HepG2 (cell line): ENCODE results near the gene RNLS. TPM values are rescaled to one million over a fixed set of nuclear protein-coding genes. Genes with fewer than 3 reads are reported as not detected.

Experiments
- ATAC-seq: fragments of 200-7000 bp; cut with Tn5 transposase; 3 replicates; pipeline ENCODE4 v1.9.1; 2020; ENCODE audit warnings: mild to moderate bottlenecking, moderate library complexity
- BruUV-seq: library from RNA; stranded (reverse); fragments of 400-500 nt; replicated peaks from 2 replicates; lab custom pipeline; 2021; lab: Mats Ljungman, UMichigan
- CTCF ChIA-PET: fragments of 300-600 bp; formaldehyde crosslinking; extraction: SDS; loops from one replicate; lab custom pipeline; 2021; ENCODE audit warnings: low total read pairs, inconsistent platforms, low intra/inter-chr PET ratio; lab: Yijun Ruan, JAX
- POLR2A ChIA-PET: fragments of 350-600 bp; sonication (Branson Sonifier 250); formaldehyde crosslinking; loops from one replicate; lab custom pipeline; 2020; ENCODE audit warnings: antibody characterized with exemption, inconsistent platforms; lab: Yijun Ruan, JAX
- DNase-seq: peaks from one replicate; pipeline ENCODE4 v3.0.0-alpha.2; 2015; ENCODE audit warnings: low spot score
- FAIRE-seq: peaks from 3 replicates; lab custom pipeline; 2011; peaks lifted over from hg19 to GRCh38; lab: Jason Lieb, UNC
- H2AFZ ChIP-seq: one replicate; pipeline ENCODE4 v1.6.1; 2011; ENCODE audit warnings: low read length, inconsistent platforms
- H3K27ac ChIP-seq: fragments of 300-600 bp; 3 replicates; pipeline ENCODE4 v1.8.0; 2011; ENCODE audit warnings: mixed run types, mild to moderate bottlenecking, mixed read lengths, low read length, inconsistent platforms; ENCODE audit not compliant: insufficient read depth; ENCODE audit errors: extremely low read length
- H3K27me3 ChIP-seq, 2 experiments: fragments of 200-600 bp in 1 of 2; 2 replicates in 1 of 2; 3 replicates in 1 of 2; pipeline versions ENCODE4 v1.6.0 to v1.8.0; 2011; ENCODE audit warnings: low read length in 2 of 2, mild to moderate bottlenecking in 2 of 2, moderate library complexity in 2 of 2, inconsistent platforms in 1 of 2; ENCODE audit not compliant: insufficient read depth in 2 of 2, control insufficient read depth in 1 of 2
- H3K36me3 ChIP-seq, 2 experiments: fragments of 200-600 bp in 1 of 2; replicated peaks in 1 of 2; 2 replicates in 1 of 2; 3 replicates in 1 of 2; pipeline versions ENCODE4 v1.5.1 to v1.8.0; 2011; ENCODE audit warnings: low read length in 2 of 2, inconsistent platforms in 1 of 2; ENCODE audit not compliant: insufficient read depth in 2 of 2, control insufficient read depth in 1 of 2
- H3K4me1 ChIP-seq: 2 replicates; pipeline ENCODE4 v1.5.1; 2012; ENCODE audit warnings: low read length, inconsistent platforms; ENCODE audit not compliant: insufficient read depth
- H3K4me2 ChIP-seq: 2 replicates; pipeline ENCODE4 v1.6.0; 2011; ENCODE audit warnings: low read depth, low read length, inconsistent platforms
- H3K4me3 ChIP-seq, 3 experiments: fragments of 200-600 bp in 1 of 3; sonication (generic), shearing (Covaris generic) in 1 of 3; replicated peaks in 1 of 3; 2 replicates each; pipeline ENCODE4 v1.5.1; 2011 to 2016; ENCODE audit warnings: low read length in 3 of 3, inconsistent platforms in 2 of 3, low read depth in 2 of 3, mild to moderate bottlenecking in 2 of 3, control low read depth in 1 of 3, mixed read lengths in 1 of 3; ENCODE audit not compliant: insufficient read depth in 1 of 3
- H3K79me2 ChIP-seq: one replicate; pipeline ENCODE4 v1.6.1; 2011; ENCODE audit warnings: low read length, inconsistent platforms; ENCODE audit not compliant: insufficient read depth
- H3K9ac ChIP-seq: 2 replicates; pipeline ENCODE4 v1.6.0; 2011; ENCODE audit warnings: mild to moderate bottlenecking, low read depth, low read length, inconsistent platforms; ENCODE audit not compliant: insufficient read depth
- H3K9me3 ChIP-seq: 2 replicates; pipeline ENCODE4 v1.5.1; 2012; ENCODE audit warnings: mild to moderate bottlenecking, low read length
- H4K20me1 ChIP-seq: 2 replicates; pipeline ENCODE4 v1.6.0; 2011; ENCODE audit warnings: inconsistent platforms, mild to moderate bottlenecking, low read length, moderate library complexity; ENCODE audit not compliant: insufficient read depth
- DDIT3 ChIP-seq: sonication (generic); formaldehyde crosslinking; IDR thresholded peaks from 2 replicates; pipeline ENCODE4 v1.4.0; 2020; ENCODE audit warnings: mild to moderate bottlenecking, missing genetic modification reagents
- KLF13 ChIP-seq: sonication (generic); formaldehyde crosslinking; IDR thresholded peaks from 2 replicates; pipeline ENCODE4 v1.4.0; 2020; ENCODE audit warnings: mild to moderate bottlenecking, missing genetic modification reagents
- MIER3 ChIP-seq: IDR thresholded peaks from 2 replicates; pipeline ENCODE4 v1.6.1; 2016; ENCODE audit warnings: missing compliant biosample characterization, borderline replicate concordance
- NFE2L1 ChIP-seq: sonication (generic); formaldehyde crosslinking; IDR thresholded peaks from 2 replicates; pipeline ENCODE4 v1.4.0; 2020; ENCODE audit warnings: missing genetic modification reagents, mild to moderate bottlenecking, borderline replicate concordance
- ONECUT2 ChIP-seq: sonication (generic); formaldehyde crosslinking; IDR thresholded peaks from 2 replicates; pipeline ENCODE4 v1.4.0; 2020; ENCODE audit warnings: missing genetic modification reagents
- RERE ChIP-seq: IDR thresholded peaks from 2 replicates; pipeline ENCODE4 v1.6.1; 2016; ENCODE audit warnings: low read depth, missing genetic modification reagents, missing compliant biosample characterization
- U2AF1 ChIP-seq: fragments of 200-400 bp; formaldehyde crosslinking; optimal IDR thresholded peaks from 2 replicates; pipeline ENCODE3; 2017; ENCODE audit warnings: mild to moderate bottlenecking, low read depth, low read length
- ZNF281 ChIP-seq: sonication (generic); formaldehyde crosslinking; IDR thresholded peaks from 2 replicates; pipeline ENCODE4 v1.4.0; 2020; ENCODE audit warnings: missing genetic modification reagents, borderline replicate concordance
- ZNF510 ChIP-seq: sonication (generic); formaldehyde crosslinking; IDR thresholded peaks from 2 replicates; pipeline ENCODE4 v1.4.0; 2020; ENCODE audit warnings: low read depth, mild to moderate bottlenecking, missing genetic modification reagents
- ZNF512B ChIP-seq: sonication (generic); formaldehyde crosslinking; IDR thresholded peaks from 2 replicates; pipeline ENCODE4 v1.5.1; 2020; ENCODE audit warnings: missing genetic modification reagents, mild to moderate bottlenecking, borderline replicate concordance
- ZSCAN21 ChIP-seq: sonication (generic); formaldehyde crosslinking; IDR thresholded peaks from 2 replicates; pipeline ENCODE4 v1.8.0; 2022; ENCODE audit warnings: mild to moderate bottlenecking, missing genetic modification reagents, moderate library complexity, borderline replicate concordance
- WGBS: methylation state at CpG from one replicate; pipeline ENCODE4 v1.1.6; 2017; ENCODE audit warnings: low lambda C conversion rate; 5-methylcytosine and 5-hydroxymethylcytosine counted together
- in situ Hi-C: cut with HindIII; loops from 2 replicates; pipeline ENCODE4 v1.10.0; 2017; ENCODE audit warnings: low pct_unique_long_range_greater_than_20kb; ENCODE audit not compliant: extremely low pct_ligation_motif_present
- intact Hi-C: fragments of 100-400 bp; cut with micrococcal nuclease; formaldehyde crosslinking; loops from one replicate; pipeline ENCODE4 v1.10.0; 2022; ENCODE audit not compliant: unreplicated experiment
- polyA plus RNA-seq, 8 experiments: library from polyadenylated mRNA; depleted of rRNA in 3 of 8; stranded (reverse) in 7 of 8; unstranded in 1 of 8; fragments of >200 nt; fragmentation: Illumina TruSeq in 4 of 8; extraction: Trizol in 4 of 8; gene quantifications; 2 replicates each; pipeline versions ENCODE4 v1.2.1 to v1.2.3, GENCODE V29; 2011 to 2016; ENCODE audit warnings: low read depth in 4 of 8, missing spikeins in 1 of 8, mixed read lengths in 1 of 8; ENCODE audit not compliant: insufficient read depth in 1 of 8
- total RNA-seq, 5 experiments: library from RNA; depleted of rRNA; stranded (reverse); fragments of >200 nt; fragmentation: Illumina TruSeq; extraction: Trizol; gene quantifications; 2 replicates each; pipeline ENCODE4 v1.2.3, GENCODE V29; 2016; ENCODE audit warnings: low read depth in 1 of 5

RNLS gene
- total and polyA plus RNA-seq, 2 of the 13 experiments (the other 11 are each of a cell fraction or from before 2014, with no cell fraction given) = not detected

- H3K9me3 ChIP-seq = no peaks in the 10 kb centered on the region
- H4K20me1 ChIP-seq = no peaks in the 10 kb centered on the region
- ATAC-seq = no peak
- no peak overlapping the region for H3K9ac ChIP-seq
- no peaks in the 10 kb centered on the region for H3K27me3 ChIP-seq
- H3K27ac ChIP-seq = no peak overlapping the region
- H2AFZ ChIP-seq = no peak overlapping the region
- POLR2A ChIA-PET = no interaction called here
- 5% methylated on average over 6 of the region's 6 CpGs for WGBS
- H3K4me2 ChIP-seq = no peak overlapping the region
- no TSS peak for BruUV-seq
- intact Hi-C loops = no loop called here
- no peak for DNase-seq
- no peaks in the 10 kb centered on the region for H3K36me3 ChIP-seq
- no peaks in the 10 kb centered on the region for H3K4me1 ChIP-seq
- H3K79me2 ChIP-seq = no peaks in the 10 kb centered on the region
- in situ Hi-C loops = no loop called here
- CTCF ChIA-PET = no interaction called here
- no peak for FAIRE-seq
- H3K4me3 ChIP-seq = no peak overlapping the region
- TF ChIP-seq ZSCAN21 (no peak), RERE (CRISPR knock-in tag) (no peak), ZNF512B (CRISPR knock-in tag) (no peak), U2AF1 (no peak), ONECUT2 (no peak), MIER3 (no peak), KLF13 (CRISPR knock-in tag) (no peak), ZNF510 (no peak), ZNF281 (CRISPR knock-in tag) (no peak), NFE2L1 (CRISPR knock-in tag) (no peak), DDIT3 (no peak)
Observed at GRCh38 chr10:88499569-88500470, 83.3 kb downstream of the RNLS start.
